ENCODE measurements around the gene ACKR3.

The ACKR3 gene

GRCh38 chr2:236625156-236625690 is 55.6 kb downstream of the ACKR3 start:
- no peak for DNase-seq (ENCODE audit: extremely low read depth, low read depth)
- H3K4me3 ChIP-seq (replicated peaks; ENCODE audit: low read depth, low read length) = no peak overlapping the region
- TF ChIP-seq CTCF (IDR thresholded peaks at IDR 0.05; ENCODE audit: low read depth, low read length, missing control alignments) = no peak

GRCh38 chr2:236626391-236627150 is 56.9 kb downstream of the ACKR3 start:
- no peak for TF ChIP-seq CTCF (IDR thresholded peaks at IDR 0.05; ENCODE audit: low read depth, low read length, missing control alignments)
- no peak overlapping the region for H3K4me3 ChIP-seq (replicated peaks; ENCODE audit: low read depth, low read length)

GRCh38 chr2:236627193-236627592 is 57.6 kb downstream of the ACKR3 start:
- no peak for DNase-seq (ENCODE audit: extremely low read depth, low read depth)
- TF ChIP-seq CTCF (IDR thresholded peaks at IDR 0.05; ENCODE audit: low read depth, low read length, missing control alignments) = no peak
- H3K4me3 ChIP-seq (replicated peaks; ENCODE audit: low read depth, low read length) = no peak overlapping the region

More at GRCh38 chr2:236626391-236627150, 56.9 kb downstream of the ACKR3 start:
- no peak for DNase-seq (ENCODE audit: extremely low read depth, low read depth)

- no peak for DNase-seq (ENCODE audit: extremely low read depth, low read depth)
- H3K4me3 ChIP-seq (replicated peaks; ENCODE audit: low read depth, low read length) = no peak overlapping the region
- TF ChIP-seq CTCF (IDR thresholded peaks at IDR 0.05; ENCODE audit: low read depth, low read length, missing control alignments) = no peak
These were observed 58.2 kb downstream of the ACKR3 start for GRCh38 chr2:236627841-236628240.

- H3K4me3 ChIP-seq (replicated peaks; ENCODE audit: low read depth, low read length) = no peak overlapping the region
- DNase-seq (ENCODE audit: extremely low read depth, low read depth) = no peak
- TF ChIP-seq CTCF (IDR thresholded peaks at IDR 0.05; ENCODE audit: low read depth, low read length, missing control alignments) = no peak
These were observed 58.8 kb downstream of the ACKR3 start for GRCh38 chr2:236628256-236628901.

GRCh38 chr2:236628981-236629605 is 59.5 kb downstream of the ACKR3 start:
- no peak for TF ChIP-seq CTCF (IDR thresholded peaks at IDR 0.05; ENCODE audit: low read depth, low read length, missing control alignments)
- no peak for DNase-seq (ENCODE audit: extremely low read depth, low read depth)
- no peak overlapping the region for H3K4me3 ChIP-seq (replicated peaks; ENCODE audit: low read depth, low read length)
